HCT116 (cell line): ENCODE measurements around the gene UBXN10. TPM values are rescaled to one million over a fixed set of nuclear protein-coding genes. Genes with fewer than 3 reads are reported as not detected.
A peak's percentile ranks its signal among the peaks of the same experiment; 100 is the strongest.

ENCODE experiments used
- ATAC-seq: fragments of 200-7000 bp; cut with Tn5 transposase; 2 replicates; pipeline ENCODE4 v1.9.1; 2020; ENCODE audit warnings: mild to moderate bottlenecking, moderate library complexity
- BruUV-seq: library from RNA; stranded (reverse); fragments of 400-500 nt; replicated peaks from 2 replicates; lab custom pipeline; 2021; lab: Mats Ljungman, UMichigan
- CTCF ChIA-PET: fragments of 300-600 bp; sonication (Branson Sonifier 250); formaldehyde crosslinking; loops from one replicate; lab custom pipeline; 2021; ENCODE audit warnings: antibody characterized with exemption; lab: Charles Lee
- POLR2A ChIA-PET: fragments of 300-600, 350-600 bp; sonication (Branson Sonifier 250); formaldehyde crosslinking; loops from one replicate; lab custom pipeline; 2021; ENCODE audit warnings: antibody characterized with exemption; lab: Charles Lee
- RAD21 ChIA-PET, 2 experiments: fragments of 300-600 bp; sonication (Branson Sonifier 250); formaldehyde crosslinking; loops; one replicate each; lab custom pipeline; 2023; ENCODE audit warnings: low total read pairs in 2 of 2; ENCODE audit not compliant: uncharacterized antibody in 2 of 2, unreplicated experiment in 2 of 2, low non-redundant PET in 1 of 2; lab: Charles Lee
- DNase-seq: peaks from one replicate; pipeline ENCODE4 v3.0.0-alpha.2; 2010; ENCODE audit warnings: low read depth, low spot score
- H2AFZ ChIP-seq: fragments of 200-600 bp; shearing (Covaris generic), sonication (generic); 2 replicates; pipeline ENCODE4 v1.6.1; 2017; ENCODE audit warnings: low read depth, mixed run types, mixed read lengths, antibody characterized with exemption, low read length; ENCODE audit not compliant: poor library complexity, severe bottlenecking
- H3K27ac ChIP-seq: 2 replicates; pipeline ENCODE4 v1.5.1; 2012; ENCODE audit warnings: low read depth, low read length
- H3K27me3 ChIP-seq: fragments of 200-600 bp; sonication (generic); 2 replicates; pipeline ENCODE4 v1.6.1; 2016; ENCODE audit warnings: mixed run types, low read length, mixed read lengths; ENCODE audit not compliant: insufficient read depth
- H3K36me3 ChIP-seq, 2 experiments: fragments of 200-500 bp in 1 of 2; fragments of 200-600 bp in 1 of 2; sonication (Bioruptor generic) in 1 of 2; sonication (generic) in 1 of 2; 2 replicates each; pipeline versions ENCODE4 v1.5.1 to v1.6.1; 2014 to 2016; ENCODE audit warnings: low read length in 2 of 2, inconsistent platforms in 1 of 2, mixed read lengths in 1 of 2, mixed run types in 1 of 2; ENCODE audit not compliant: insufficient read depth in 2 of 2, control insufficient read depth in 1 of 2
- H3K4me1 ChIP-seq, 2 experiments: fragments of 200-600 bp in 1 of 2; sonication (generic) in 1 of 2; 2 replicates each; pipeline versions ENCODE4 v1.5.1 to v1.6.1; 2012 to 2017; ENCODE audit warnings: low read length in 2 of 2, inconsistent platforms in 1 of 2, mild to moderate bottlenecking in 1 of 2, mixed read lengths in 1 of 2, mixed run types in 1 of 2, moderate library complexity in 1 of 2; ENCODE audit not compliant: insufficient read depth in 2 of 2, control insufficient read depth in 1 of 2
- H3K4me2 ChIP-seq: fragments of 200-600 bp; sonication (generic); 2 replicates; pipeline ENCODE4 v1.6.1; 2017; ENCODE audit warnings: mixed run types, low read length, mixed read lengths
- H3K4me3 ChIP-seq, 2 experiments: fragments of 200-600 bp in 1 of 2; sonication (generic) in 1 of 2; replicated peaks in 1 of 2; 2 replicates each; pipeline ENCODE4 v1.5.1; 2011 to 2016; ENCODE audit warnings: low read length in 2 of 2, control low read depth in 1 of 2, low read depth in 1 of 2, mild to moderate bottlenecking in 1 of 2, mixed read lengths in 1 of 2, mixed run types in 1 of 2
- H3K79me2 ChIP-seq: fragments of 200-600 bp; sonication (generic); 2 replicates; pipeline ENCODE4 v1.6.1; 2017; ENCODE audit warnings: mild to moderate bottlenecking, mixed run types, low read length, moderate library complexity, mixed read lengths; ENCODE audit not compliant: insufficient read depth
- H3K9ac ChIP-seq: fragments of 200-600 bp; sonication (generic); 2 replicates; pipeline ENCODE4 v1.6.1; 2016; ENCODE audit warnings: low read length, mixed read lengths
- H3K9me2 ChIP-seq: fragments of 200-600 bp; sonication (generic), shearing (Covaris generic); 2 replicates; pipeline ENCODE4 v1.6.1; 2017; ENCODE audit warnings: mixed run types, mild to moderate bottlenecking, moderate library complexity; ENCODE audit not compliant: insufficient read depth
- H3K9me3 ChIP-seq, 2 experiments: fragments of 200-500 bp in 1 of 2; fragments of 200-600 bp in 1 of 2; sonication (Bioruptor generic) in 1 of 2; sonication (generic) in 1 of 2; 2 replicates each; pipeline ENCODE4 v1.6.1; 2014 to 2017; ENCODE audit warnings: low read length in 2 of 2, mixed read lengths in 2 of 2, inconsistent platforms in 1 of 2, low read depth in 1 of 2, mild to moderate bottlenecking in 1 of 2, mixed run types in 1 of 2, moderate library complexity in 1 of 2; ENCODE audit not compliant: control insufficient read depth in 1 of 2, insufficient read depth in 1 of 2
- H4K20me1 ChIP-seq: fragments of 200-600 bp; sonication (generic), shearing (Covaris generic); 2 replicates; pipeline ENCODE4 v1.6.1; 2017; ENCODE audit warnings: mixed run types, mild to moderate bottlenecking, moderate library complexity; ENCODE audit not compliant: insufficient read depth
- ATF3 ChIP-seq: IDR thresholded peaks from 2 replicates; pipeline ENCODE4 v1.6.1; 2012
- CBX3 ChIP-seq: IDR thresholded peaks from 2 replicates; pipeline ENCODE4 v1.6.1; 2012; ENCODE audit warnings: low read depth
- CEBPB ChIP-seq: IDR thresholded peaks from 2 replicates; pipeline ENCODE4 v1.6.1; 2012; ENCODE audit warnings: low read depth
- CTCF ChIP-seq, 3 experiments: fragments of 200-600 bp in 1 of 3; sonication (generic) in 1 of 3; IDR thresholded peaks in 2 of 3; conservative IDR thresholded peaks in 1 of 3; 2 replicates each; pipeline ENCODE4 v1.5.1; 2012 to 2017; ENCODE audit warnings: low read depth in 2 of 3, low read length in 2 of 3, antibody characterized with exemption in 1 of 3, borderline replicate concordance in 1 of 3, control low read depth in 1 of 3, mild to moderate bottlenecking in 1 of 3, mixed read lengths in 1 of 3, mixed run types in 1 of 3, moderate library complexity in 1 of 3; ENCODE audit not compliant: insufficient read depth in 1 of 3
- ELF1 ChIP-seq: IDR thresholded peaks from 2 replicates; pipeline ENCODE4 v1.6.1; 2012; ENCODE audit warnings: low read depth, borderline replicate concordance
- EZH2phosphoT487 ChIP-seq: fragments of 200-600 bp; IDR thresholded peaks from 2 replicates; pipeline ENCODE4 v1.6.1; 2018; ENCODE audit warnings: antibody characterized with exemption, borderline replicate concordance
- FOSL1 ChIP-seq: IDR thresholded peaks from 2 replicates; pipeline ENCODE4 v1.6.1; 2012; ENCODE audit warnings: low read depth
- MAX ChIP-seq: IDR thresholded peaks from 2 replicates; pipeline ENCODE4 v1.6.1; 2012
- POLR2A ChIP-seq: IDR thresholded peaks from 2 replicates; pipeline ENCODE4 v1.7.0; 2011; ENCODE audit warnings: borderline replicate concordance; ENCODE audit not compliant: insufficient read depth, insufficient read length; ENCODE audit errors: extremely low read depth
- RAD21 ChIP-seq: IDR thresholded peaks from 2 replicates; pipeline ENCODE4 v1.6.1; 2012; ENCODE audit warnings: low read depth, mild to moderate bottlenecking
- SIN3A ChIP-seq: IDR thresholded peaks from 2 replicates; pipeline ENCODE4 v1.6.1; 2012; ENCODE audit warnings: low read depth
- SP1 ChIP-seq: IDR thresholded peaks from 2 replicates; pipeline ENCODE4 v1.6.1; 2012; ENCODE audit warnings: low read depth
- SRF ChIP-seq: IDR thresholded peaks from 2 replicates; pipeline ENCODE4 v1.6.1; 2012; ENCODE audit warnings: low read depth
- YY1 ChIP-seq: IDR thresholded peaks from 2 replicates; pipeline ENCODE4 v1.6.1; 2011; ENCODE audit warnings: low read length, low read depth, moderate library complexity, mild to moderate bottlenecking; ENCODE audit not compliant: insufficient replicate concordance; ENCODE audit errors: extremely low read depth
- ZBTB33 ChIP-seq: IDR thresholded peaks from 2 replicates; pipeline ENCODE4 v1.6.1; 2011; ENCODE audit warnings: mild to moderate bottlenecking, low read length, moderate library complexity; ENCODE audit not compliant: insufficient replicate concordance; ENCODE audit errors: extremely low read depth
- ZFX ChIP-seq: fragments of 450-650 bp; IDR thresholded peaks from 2 replicates; pipeline ENCODE4 v1.6.1; 2017
- ZNF274 ChIP-seq: fragments of 200-500 bp; sonication (Bioruptor generic); IDR thresholded peaks from 2 replicates; pipeline ENCODE4 v1.6.1; 2014; ENCODE audit warnings: mild to moderate bottlenecking, low read depth, low read length, inconsistent platforms
- intact Hi-C: fragments of 100-400 bp; cut with micrococcal nuclease; formaldehyde crosslinking; loops from 2 replicates; pipeline ENCODE4 v1.10.0; 2022
- total RNA-seq: library from RNA; stranded (reverse); gene quantifications from one replicate; pipeline ENCODE4 v1.2.1, GENCODE V29; 2021; ENCODE audit not compliant: unreplicated experiment

The UBXN10 gene
- total RNA-seq, 1 experiment from 2014 or later = not detected

DNA sequence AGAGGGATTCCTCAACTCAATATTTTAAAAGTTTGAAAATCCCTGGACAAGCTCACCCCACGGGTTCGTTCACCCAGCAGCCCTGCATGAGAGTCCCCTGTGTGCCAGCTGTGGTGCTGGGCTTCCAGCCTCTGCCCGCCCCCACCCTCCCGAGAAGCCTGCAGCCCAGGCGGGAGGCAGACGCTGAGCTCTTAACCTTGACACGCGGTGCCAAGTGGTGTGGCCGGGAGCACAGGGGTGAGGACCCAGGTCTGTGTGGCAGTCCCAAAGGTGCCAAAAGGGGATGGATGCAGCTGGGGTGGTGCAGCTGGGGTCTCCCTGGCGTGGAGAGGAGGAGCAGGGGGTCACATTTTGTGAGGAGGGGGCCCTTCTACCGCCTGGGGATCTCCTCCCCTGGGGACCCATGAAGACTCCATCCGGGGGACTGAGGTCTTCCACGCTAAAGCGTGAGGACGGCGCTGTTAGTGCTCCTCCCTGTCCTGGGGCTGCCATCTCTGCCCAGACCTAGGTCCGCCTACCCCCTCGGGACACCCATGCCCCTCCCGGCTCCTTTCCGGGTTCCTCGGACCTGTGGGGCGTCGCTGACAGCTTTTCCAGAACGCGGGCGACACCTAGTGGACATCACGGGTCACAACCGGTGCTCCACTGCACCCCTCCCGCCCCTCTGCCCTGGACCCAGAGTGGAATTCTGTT is 33.8 kb upstream of the UBXN10 start (continued):
- TF ChIP-seq MAX (no peak), CEBPB (no peak), ZNF274 (no peak), ZFX (no peak)
- TF ChIP-seq, all 23 proteins: peak for 3

DNA sequence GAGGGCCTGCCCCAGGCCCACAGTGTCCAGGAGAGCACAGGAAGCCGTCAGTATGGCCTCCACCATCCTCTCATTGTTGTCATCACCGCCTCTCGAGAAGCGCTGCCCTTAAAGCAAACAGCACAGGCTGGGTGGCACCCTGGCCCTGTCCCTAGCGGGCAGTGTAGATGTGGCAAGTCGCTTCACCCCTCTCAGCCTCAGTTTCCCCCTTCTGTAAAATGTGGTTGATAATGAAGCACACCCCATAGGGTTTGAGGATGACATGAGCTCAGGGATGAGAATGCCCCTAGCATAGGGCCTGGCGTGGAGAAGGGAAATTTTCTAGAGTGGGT is 33.3 kb upstream of the UBXN10 start:
- H2AFZ ChIP-seq = peak overlapping the region; percentile 82

More for the DNA sequence above, 33.3 kb upstream of the UBXN10 start:
- ChIA-PET POLR2A (no interaction called here), CTCF (interaction anchor here (1.2 to 3.5 kb wide), 6 partner anchors 13 to 341 kb away, joined by 3 to 20 read pairs (median 10); partner anchors contain the start of gene OTUD3), RAD21 (no interaction called here)
- DNase-seq (no peak), ATAC-seq (no peak)
- Histone ChIP-seq H4K20me1 (no peaks in the 10 kb centered on the region), H3K79me2 (no peaks in the 10 kb centered on the region), H3K4me3 (no peak overlapping the region), H3K27me3 (no peaks in the 10 kb centered on the region), H3K9ac (no peak overlapping the region), H3K4me2 (peak overlapping the region; percentile 52; the same call in 1 of the 2 replicates), H3K36me3 (no peaks in the 10 kb centered on the region), H3K4me1 (peaks cover 0 to 5% of the 10 kb centered on the region in 2 experiments; a peak in 2 of 4 replicates), H3K27ac (no peak overlapping the region), H3K9me2 (no peaks in the 10 kb centered on the region), H3K9me3 (no peaks in the 10 kb centered on the region)
- BruUV-seq = no TSS peak
- TF ChIP-seq RAD21 (no peak), SIN3A (no peak), CTCF (IDR thresholded peaks at IDR 0.05 in 2 of 3, conservative IDR thresholded peaks at IDR 0.05 in 1 of 3; ENCODE audit: borderline replicate concordance in 1 of 3, insufficient read depth in 1 of 3, low read depth in 2 of 3, low read length in 2 of 3) (no peak; a peak in 1 of 6 replicates), SRF (no peak), ZFX (no peak), EZH2phosphoT487 (no peak), MAX (no peak), CBX3 (no peak), ATF3 (no peak), ELF1 (no peak), ZBTB33 (no peak), CEBPB (no peak), ZNF274 (no peak), FOSL1 (no peak), YY1 (no peak), POLR2A (no peak), SP1 (no peak)
- intact Hi-C loops = loop anchor here (1.0 to 5.0 kb wide), 4 partner anchors 51 to 490 kb away; partner anchors contain the start of gene HTR6
